Measurements from ENCODE around the gene PSME1. TPM values are rescaled to one million over a fixed set of nuclear protein-coding genes. Genes with fewer than 3 reads are reported as not detected.

The PSME1 gene
- total and polyA plus RNA-seq, 2 experiments from 2014 or later: 61.1 to 215 TPM

- no peaks in the 10 kb centered on the region for H3K9me2 ChIP-seq (ENCODE audit: insufficient read depth)
- peaks cover 20% of the 10 kb centered on the region; the same call in 1 of the 2 replicates for H3K36me3 ChIP-seq (ENCODE audit: insufficient read depth)
Observed at GRCh38 chr14:24156840-24157239, 20.8 kb downstream of the PSME1 start.

GRCh38 chr14:24157331-24157730 is 21.3 kb downstream of the PSME1 start:
- DNase-seq (ENCODE audit: low spot score): no peak
- Mint-ChIP-seq H3K36me3 (ENCODE audit: low read depth) (peaks cover 65% of the 10 kb centered on the region), H3K27me3 (ENCODE audit: insufficient read depth, low read depth, poor library complexity) (peaks cover 4% of the 10 kb centered on the region), H3K27ac (no peak overlapping the region), H3K9me3 (no peaks in the 10 kb centered on the region), H3K4me1 (peaks cover 9% of the 10 kb centered on the region), H3K4me3 (no peak overlapping the region)
- Histone ChIP-seq H3K4me1 (ENCODE audit: insufficient read depth) (peaks cover 11% of the 10 kb centered on the region), H3K4me3 (no peak overlapping the region), H3F3A (replicated peaks; ENCODE audit: low read depth) (peaks cover 12% of the 10 kb centered on the region; the same call in 1 of the 2 replicates), H3K79me2 (replicated peaks; ENCODE audit: insufficient read depth) (no peaks in the 10 kb centered on the region), H3K36me3 (ENCODE audit: insufficient read depth) (peaks cover 20% of the 10 kb centered on the region; the same call in 1 of the 2 replicates), H3K27ac (ENCODE audit: low read depth) (no peak overlapping the region), H4K20me1 (replicated peaks; ENCODE audit: insufficient read depth) (peaks cover 7% of the 10 kb centered on the region; the same call in 1 of the 2 replicates), H3K27me3 (ENCODE audit: insufficient read depth) (no peaks in the 10 kb centered on the region), H3K4me2 (no peak overlapping the region), H3K9me2 (ENCODE audit: insufficient read depth) (no peaks in the 10 kb centered on the region), H2AFZ (no peak overlapping the region)
- ATAC-seq: no peak
- TF ChIP-seq ETS1 (IDR thresholded peaks at IDR 0.05) (no peak), JUNB (IDR thresholded peaks at IDR 0.05; ENCODE audit: unreplicated experiment) (no peak), STAT1 (IDR thresholded peaks at IDR 0.05; ENCODE audit: unreplicated experiment) (no peak), REST (IDR thresholded peaks at IDR 0.05; ENCODE audit: unreplicated experiment) (no peak), POLR2AphosphoS5 (IDR thresholded peaks at IDR 0.05; ENCODE audit: low read depth) (no peak), EZH2 (IDR thresholded peaks at IDR 0.05; ENCODE audit: low read depth, unreplicated experiment) (no peak), CTCF (conservative IDR thresholded peaks at IDR 0.05; ENCODE audit: low read depth in 2 of 2) (no peak), NANOG (IDR thresholded peaks at IDR 0.05; ENCODE audit: borderline replicate concordance) (no peak)

More at GRCh38 chr14:24156840-24157239, 20.8 kb downstream of the PSME1 start:
- H3K4me2 ChIP-seq: no peak overlapping the region
- Mint-ChIP-seq H3K36me3 (ENCODE audit: low read depth) (peaks cover 67% of the 10 kb centered on the region), H3K4me3 (no peak overlapping the region; the same call in 2 of the 3 replicates), H3K4me1 (peaks cover 8% of the 10 kb centered on the region), H3K27ac (no peak overlapping the region), H3K27me3 (ENCODE audit: insufficient read depth, low read depth, poor library complexity) (peaks cover 4% of the 10 kb centered on the region), H3K9me3 (no peaks in the 10 kb centered on the region)
- H3F3A ChIP-seq (replicated peaks; ENCODE audit: low read depth): peaks cover 9% of the 10 kb centered on the region; the same call in 1 of the 2 replicates
- no peak overlapping the region for H2AFZ ChIP-seq
- H3K4me1 ChIP-seq (ENCODE audit: insufficient read depth): peaks cover 10% of the 10 kb centered on the region
- ATAC-seq: no peak
- no peaks in the 10 kb centered on the region for H3K27me3 ChIP-seq (ENCODE audit: insufficient read depth)
- TF ChIP-seq EZH2 (IDR thresholded peaks at IDR 0.05; ENCODE audit: low read depth, unreplicated experiment) (no peak), EZH2phosphoT487 (IDR thresholded peaks at IDR 0.05; ENCODE audit: unreplicated experiment) (no peak), POLR2AphosphoS5 (IDR thresholded peaks at IDR 0.05; ENCODE audit: low read depth) (no peak), CREB1 (CRISPR knock-in tag; IDR thresholded peaks at IDR 0.05; ENCODE audit: low read depth) (no peak)
- H4K20me1 ChIP-seq (replicated peaks; ENCODE audit: insufficient read depth): peaks cover 7% of the 10 kb centered on the region; the same call in 1 of the 2 replicates
- no peak overlapping the region for H3K27ac ChIP-seq (ENCODE audit: low read depth)
- H3K4me3 ChIP-seq: no peak overlapping the region
- no peaks in the 10 kb centered on the region for H3K79me2 ChIP-seq (replicated peaks; ENCODE audit: insufficient read depth)
- no peak for DNase-seq (ENCODE audit: low spot score)
